RKO (cell line): ENCODE data around the gene TENT4B.
"Not testable (repeated sequence)": the region's sequence is repeated elsewhere in the genome, so short reads cannot be mapped to it uniquely, and the experiment has no call there.

Experiments used
- DNase-seq: peaks from one replicate; pipeline ENCODE4 v3.0.0-alpha.2; 2016; ENCODE audit warnings: low spot score

TENT4B gene

GRCh38 chr16:50234771-50235556 lies 81.9 kb downstream of the TENT4B start:
- no peak for DNase-seq

- DNase-seq, result no peak
These were observed 82.5 kb downstream of the TENT4B start for GRCh38 chr16:50235581-50235980.

- no peak for DNase-seq
These were observed 85.2 kb downstream of the TENT4B start for GRCh38 chr16:50238314-50238713.

- DNase-seq, result no peak
These were observed 85.8 kb downstream of the TENT4B start for GRCh38 chr16:50238868-50239301.

- not testable (repeated sequence) for DNase-seq
These were observed 89.9 kb downstream of the TENT4B start for GRCh38 chr16:50243024-50243423.

GRCh38 chr16:50244140-50244503 lies 91.0 kb downstream of the TENT4B start:
- DNase-seq, result peak; percentile 95

- peak; percentile 80 for DNase-seq
These were observed 91.7 kb downstream of the TENT4B start for GRCh38 chr16:50244504-50245416.

GRCh38 chr16:50245417-50246298 lies 92.6 kb downstream of the TENT4B start:
- peak; percentile 92 for DNase-seq

- DNase-seq, result no peak
These were observed 93.4 kb downstream of the TENT4B start for GRCh38 chr16:50246299-50247122.

GRCh38 chr16:50247123-50247905 lies 94.2 kb downstream of the TENT4B start:
- DNase-seq, result no peak

GRCh38 chr16:50247906-50248608 lies 95.0 kb downstream of the TENT4B start:
- no peak for DNase-seq

GRCh38 chr16:50248845-50249244 lies 95.7 kb downstream of the TENT4B start:
- no peak for DNase-seq

GRCh38 chr16:50251375-50252081 lies 98.4 kb downstream of the TENT4B start:
- DNase-seq, result peak; percentile 29

GRCh38 chr16:50252082-50252611 lies 99.0 kb downstream of the TENT4B start:
- DNase-seq, result no peak

- DNase-seq, result no peak
These were observed 99.9 kb downstream of the TENT4B start for GRCh38 chr16:50252874-50253513.

GRCh38 chr16:50253514-50253910 lies 100.4 kb downstream of the TENT4B start:
- no peak for DNase-seq

- no peak for DNase-seq
These were observed 101.0 kb downstream of the TENT4B start for GRCh38 chr16:50254072-50254471.

- DNase-seq, result no peak
These were observed 102.4 kb downstream of the TENT4B start for GRCh38 chr16:50255538-50255937.
